GM19240 (cell line): Measurements from ENCODE around the gene SPATA13.

Experiments
- DNase-seq: peaks from one replicate; pipeline ENCODE4 v3.0.0; 2011; ENCODE audit warnings: low spot score; ENCODE audit not compliant: insufficient read length

SPATA13 gene

DNA sequence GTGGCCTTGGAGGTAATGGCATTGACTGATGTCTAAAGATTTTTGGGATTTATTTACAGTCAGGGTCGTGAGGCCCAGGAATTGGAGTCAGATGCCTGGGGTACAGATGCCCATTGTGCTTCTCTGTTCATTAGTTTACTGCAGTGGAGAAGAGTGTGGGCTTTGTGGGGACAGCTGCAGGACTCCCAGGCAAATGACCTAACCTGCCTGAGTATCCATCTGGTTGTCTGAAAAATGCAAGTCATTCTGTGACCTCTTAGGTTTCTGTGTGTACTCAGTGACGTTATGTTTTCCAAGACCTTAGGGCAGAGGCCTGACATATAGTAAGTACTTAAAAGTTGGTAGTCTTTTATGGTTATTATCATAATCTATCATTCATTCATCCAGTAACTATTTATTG, 60.5 kb downstream of the SPATA13 start:
- no peak for DNase-seq

DNA sequence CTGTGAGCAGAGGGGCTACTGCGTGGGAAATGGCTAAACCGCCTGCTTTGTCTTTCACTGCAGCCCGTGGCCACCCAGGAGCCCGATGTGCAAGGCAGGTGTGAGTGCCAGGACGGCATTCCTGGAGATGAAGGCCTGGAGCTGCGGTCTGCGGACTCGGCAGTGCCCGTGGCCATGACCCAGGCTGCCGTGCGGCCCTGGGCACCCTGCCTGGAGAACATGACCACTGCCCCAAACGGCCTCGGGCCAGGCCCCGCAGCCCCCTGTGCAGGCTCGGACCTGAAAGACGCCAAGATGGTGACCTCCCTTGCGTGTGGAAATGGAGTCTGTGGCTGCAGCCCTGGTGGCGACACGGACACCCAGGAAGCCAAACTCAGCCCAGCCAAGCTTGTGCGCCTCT, 62.2 kb downstream of the SPATA13 start:
- no peak for DNase-seq

DNA sequence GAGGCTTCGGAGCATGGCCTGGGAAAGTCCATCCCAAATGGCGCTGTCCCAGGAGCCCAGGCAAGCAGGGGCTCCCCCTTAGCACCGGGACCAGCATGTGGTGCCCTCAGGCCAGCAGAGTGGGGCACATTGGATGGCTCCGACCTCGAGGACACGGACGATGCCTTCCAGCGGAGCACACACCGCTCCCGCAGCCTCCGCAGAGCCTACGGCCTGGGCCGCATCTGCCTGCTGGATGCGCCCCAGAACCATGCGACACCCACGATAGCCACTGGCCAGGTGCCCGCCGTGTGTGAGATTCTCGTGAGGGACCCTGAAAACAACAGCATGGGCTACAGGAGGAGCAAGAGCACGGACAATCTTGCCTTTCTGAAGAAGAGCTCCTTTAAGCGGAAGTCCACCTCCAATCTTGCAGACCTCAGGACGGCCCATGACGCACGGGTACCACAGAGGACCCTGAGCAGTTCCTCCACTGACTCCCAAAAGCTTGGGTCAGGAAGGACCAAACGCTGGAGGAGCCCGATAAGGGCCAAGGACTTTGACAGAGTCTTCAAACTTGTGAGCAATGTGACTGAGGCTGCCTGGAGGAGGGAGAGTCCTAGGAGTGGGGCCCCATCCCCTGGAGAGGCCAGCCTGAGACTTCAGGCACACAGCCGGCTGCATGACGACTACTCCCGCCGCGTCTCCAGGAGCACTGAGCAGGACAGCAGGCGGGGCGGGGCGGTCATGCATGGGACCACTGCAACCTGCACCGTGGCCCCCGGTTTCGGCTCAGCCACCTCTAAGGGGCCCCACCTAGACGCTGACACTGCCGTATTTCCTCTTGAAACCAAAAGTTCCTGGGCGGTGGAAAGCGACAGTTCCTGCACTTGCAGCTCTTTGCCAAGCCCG, 63.1 kb downstream of the SPATA13 start:
- DNase-seq, result no peak

DNA sequence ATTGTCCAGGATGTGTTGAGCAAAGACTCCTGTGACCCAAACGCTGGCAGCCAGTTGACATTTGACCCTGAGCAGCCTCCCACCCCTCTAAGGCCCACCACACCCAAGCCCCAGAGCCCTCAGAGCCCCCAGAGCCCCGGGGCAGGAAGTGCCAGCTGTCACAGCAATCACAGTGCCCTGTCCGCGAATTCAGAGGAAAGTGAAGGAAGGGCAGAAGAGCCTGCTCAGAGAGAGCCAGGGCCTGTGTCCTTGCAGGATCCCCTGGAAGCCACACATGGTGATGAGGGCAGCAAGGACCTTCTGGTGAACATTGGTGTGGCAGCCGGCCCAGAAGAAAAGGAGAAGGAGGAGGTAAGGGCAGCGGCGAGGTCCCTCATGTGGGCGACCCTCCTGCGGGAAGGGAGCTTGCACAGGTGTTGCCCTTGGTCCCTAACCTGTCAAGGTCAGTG, 63.7 kb downstream of the SPATA13 start:
- DNase-seq, result no peak

DNA sequence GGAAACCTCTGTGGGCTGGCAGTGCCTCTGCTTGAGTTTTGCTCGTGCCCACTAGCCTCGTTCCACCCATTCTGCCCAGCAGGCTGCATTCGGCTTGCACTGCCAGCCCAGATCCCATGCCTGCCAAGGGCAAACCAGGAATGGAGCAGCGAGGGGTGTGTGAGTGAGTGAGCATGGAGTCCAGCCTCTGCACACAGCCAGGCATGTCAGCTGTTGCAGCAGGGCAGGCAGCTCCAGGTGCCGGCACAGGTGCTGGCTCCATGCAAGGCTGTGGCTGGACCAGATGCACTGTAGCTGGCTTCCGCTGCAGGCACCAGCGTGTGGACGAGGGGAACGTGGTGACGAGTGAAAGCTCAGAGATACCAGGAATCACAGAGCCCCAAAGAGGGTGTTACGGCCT, 64.5 kb downstream of the SPATA13 start:
- DNase-seq, result no peak

DNA sequence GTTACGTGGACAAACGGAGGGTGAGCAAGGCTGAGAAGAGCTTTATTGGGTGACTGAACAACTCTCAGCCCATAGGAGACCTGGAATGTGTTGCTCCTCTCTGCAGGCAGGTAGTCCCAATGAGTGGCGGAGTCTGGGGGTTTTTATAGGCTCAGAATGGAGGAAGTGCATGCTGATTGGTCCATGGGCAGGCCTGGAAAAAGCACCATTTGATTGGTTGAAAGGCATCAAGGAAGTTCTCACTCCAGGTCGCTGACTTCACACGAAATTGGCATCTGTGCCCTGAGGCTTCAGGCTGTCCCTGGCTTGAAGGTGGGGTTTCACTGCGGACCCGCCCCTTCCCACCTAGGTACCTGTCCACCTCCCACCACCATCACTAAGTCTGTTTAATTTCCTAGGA, 65.4 kb downstream of the SPATA13 start:
- no peak for DNase-seq

DNA sequence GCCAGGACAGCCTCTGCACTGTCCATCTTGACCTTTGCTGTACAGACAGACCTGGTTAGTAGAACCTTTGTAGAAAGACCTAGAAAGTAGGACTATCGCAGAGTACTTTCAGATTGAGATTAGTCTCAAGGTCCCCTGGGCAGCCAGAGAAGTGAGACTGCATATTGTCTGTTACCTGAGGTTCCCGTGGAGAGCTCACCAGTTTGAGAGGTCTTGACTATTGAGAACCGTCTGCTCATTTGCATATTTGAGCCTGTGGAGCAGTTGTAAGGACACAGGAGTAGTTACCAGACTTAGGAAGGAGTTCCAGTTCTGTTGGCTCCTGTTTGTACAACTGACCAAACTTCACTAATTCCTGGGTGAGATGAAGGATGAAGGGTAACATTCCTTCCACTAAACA, 66.2 kb downstream of the SPATA13 start:
- no peak for DNase-seq

- DNase-seq, result no peak
Measured at GRCh38 chr13:24228852-24229458, 68.4 kb downstream of the SPATA13 start.

- no peak for DNase-seq
Measured at GRCh38 chr13:24230428-24231072, 70.0 kb downstream of the SPATA13 start.

GRCh38 chr13:24231377-24231776, 70.9 kb downstream of the SPATA13 start:
- DNase-seq, result no peak

- DNase-seq, result no peak
Measured at GRCh38 chr13:24232037-24232436, 71.5 kb downstream of the SPATA13 start.

DNA sequence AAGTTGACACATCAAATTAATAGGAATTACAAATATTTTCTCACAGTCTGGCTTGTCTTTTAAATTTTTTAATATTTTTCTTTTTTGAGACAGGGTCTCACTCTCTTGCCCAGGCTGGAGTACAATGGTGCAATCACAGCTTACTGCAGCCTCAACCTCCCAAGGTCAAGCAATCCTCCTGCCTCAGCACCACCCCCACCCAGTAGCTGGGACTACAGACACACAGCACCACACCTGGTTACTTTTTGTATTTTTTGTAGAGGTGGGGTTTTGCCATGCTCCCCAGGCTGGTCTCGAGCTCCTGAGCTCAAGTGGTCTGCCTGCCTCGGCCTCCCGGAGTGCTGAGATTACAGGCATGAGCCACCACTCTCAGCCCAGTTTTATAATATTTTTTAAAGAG, 72.0 kb downstream of the SPATA13 start:
- no peak for DNase-seq

DNA sequence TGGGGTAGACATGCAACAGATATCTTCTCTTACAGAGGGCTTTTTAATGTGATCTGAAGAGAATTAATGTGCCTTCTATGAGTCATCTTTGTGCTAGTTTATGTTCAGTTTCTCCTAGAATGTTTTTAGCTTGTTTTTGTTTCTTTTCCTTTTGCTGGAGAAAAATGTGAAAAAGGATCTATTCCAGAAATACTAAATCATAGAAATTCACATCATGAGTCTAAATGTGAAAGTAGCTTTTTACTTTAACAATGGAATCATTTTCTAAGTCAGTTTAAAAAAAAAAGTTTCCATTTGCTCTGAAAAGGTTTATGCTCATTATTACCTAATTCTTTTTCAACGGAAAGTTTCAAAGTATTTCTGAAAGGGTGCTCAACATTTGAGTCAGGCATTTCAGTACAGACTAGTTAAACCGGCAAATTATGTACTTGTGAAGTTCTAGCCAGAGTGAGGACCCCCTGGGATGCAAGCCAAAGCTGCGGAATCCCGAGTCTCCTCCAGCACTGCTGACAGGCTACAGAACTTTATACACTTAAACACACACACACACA, 72.9 kb downstream of the SPATA13 start:
- no peak for DNase-seq

DNA sequence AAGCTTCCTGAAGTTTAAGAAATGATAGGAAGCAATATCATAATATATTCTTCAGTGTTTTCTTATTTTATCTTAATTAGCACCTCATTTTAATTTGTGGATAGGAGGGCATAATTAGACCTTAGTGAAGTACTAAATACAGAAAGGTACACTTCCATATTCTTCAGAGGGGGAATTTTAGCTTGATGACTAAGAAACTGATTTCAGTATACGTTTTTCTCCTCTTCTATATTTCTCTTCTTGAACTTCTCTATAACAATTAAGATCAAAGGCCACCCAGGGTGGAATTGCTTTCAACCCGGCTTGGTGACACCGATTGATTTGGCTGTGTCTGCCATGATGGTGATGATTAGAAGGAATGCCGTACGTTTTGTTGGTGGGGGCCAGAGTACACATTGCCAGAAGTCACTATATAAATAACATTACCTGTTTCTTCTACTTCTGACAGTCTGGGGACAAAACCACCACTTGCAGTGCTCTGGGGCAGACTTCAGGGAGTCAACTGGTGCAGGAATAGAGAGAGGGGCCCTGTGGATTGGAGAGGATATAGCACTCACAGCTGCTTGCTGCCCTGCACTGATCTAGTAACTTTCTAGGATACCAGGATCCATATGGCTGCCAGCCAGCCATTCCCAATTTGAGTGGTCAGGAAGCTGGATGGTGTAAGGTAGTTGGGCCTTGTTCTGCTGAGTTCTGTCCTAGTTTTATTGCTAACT, 73.8 kb downstream of the SPATA13 start:
- DNase-seq, result no peak

DNA sequence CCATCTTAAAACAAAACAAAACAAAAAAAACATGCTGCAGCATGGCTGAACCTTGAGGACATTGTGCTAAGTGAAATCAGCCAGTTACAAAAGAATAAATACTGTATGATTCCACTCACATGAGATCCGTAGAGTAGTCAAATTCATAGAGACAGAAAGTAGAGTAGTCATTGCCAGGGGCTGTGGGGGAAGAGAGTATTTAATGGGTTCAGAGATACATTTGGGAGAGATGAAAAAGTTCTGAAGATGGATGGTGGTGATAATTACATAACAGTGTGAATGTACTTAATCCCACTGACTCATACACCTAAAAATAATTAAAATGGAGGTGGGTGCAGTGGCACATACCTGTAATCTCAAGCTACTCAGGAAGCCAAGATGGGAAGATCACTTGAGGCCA, 76.8 kb downstream of the SPATA13 start:
- DNase-seq, result no peak

- DNase-seq, result no peak
Measured at GRCh38 chr13:24241336-24241735, 80.8 kb downstream of the SPATA13 start.

GRCh38 chr13:24242100-24242499, 81.6 kb downstream of the SPATA13 start:
- DNase-seq, result no peak

- DNase-seq, result no peak
Measured at GRCh38 chr13:24243302-24243701, 82.8 kb downstream of the SPATA13 start.

DNA sequence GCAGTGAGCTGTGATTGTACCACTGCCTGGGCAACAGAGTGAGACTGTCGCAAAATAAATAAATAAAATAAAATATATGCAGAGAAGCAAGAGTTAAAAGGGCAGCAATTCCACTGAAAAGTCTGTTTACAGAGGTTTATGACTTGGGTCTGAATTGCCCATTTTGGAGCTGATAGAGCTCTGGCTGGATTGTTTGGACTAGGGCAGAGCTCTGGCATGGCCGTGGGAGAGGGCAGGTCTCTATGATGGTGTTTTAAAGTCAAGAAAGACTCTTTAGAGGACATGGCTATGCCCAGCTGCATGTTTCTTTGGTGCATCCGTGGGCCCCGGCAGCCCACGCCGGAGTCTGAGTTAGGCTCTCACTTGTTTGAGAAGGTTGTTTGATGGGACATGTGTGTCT, 84.3 kb downstream of the SPATA13 start:
- DNase-seq, result no peak

DNA sequence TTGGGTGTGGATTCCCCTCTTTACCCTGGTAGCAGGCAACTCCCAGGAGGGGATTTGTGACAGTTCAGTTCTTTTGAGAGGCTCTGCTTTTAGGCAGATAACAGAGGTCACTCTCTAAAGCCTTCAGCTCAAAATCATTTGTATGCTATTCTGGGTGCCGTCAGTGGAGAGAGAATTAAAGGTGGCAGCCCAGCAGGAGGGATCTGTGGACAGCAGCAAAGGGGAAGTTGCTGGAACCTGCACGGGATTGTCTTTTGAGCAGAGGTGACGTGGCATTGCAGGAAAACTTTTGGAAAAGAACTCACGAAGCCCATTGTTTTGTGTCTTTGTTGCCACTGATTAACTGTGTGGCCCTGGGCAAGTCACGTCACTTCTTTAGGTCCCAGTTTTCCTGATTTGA, 86.5 kb downstream of the SPATA13 start:
- no peak for DNase-seq

- no peak for DNase-seq
Measured at GRCh38 chr13:24249624-24250023, 89.1 kb downstream of the SPATA13 start.
